H1 (cell line): Measurements from ENCODE around the gene SMIM41. TPM values are rescaled to one million over a fixed set of nuclear protein-coding genes. Genes with fewer than 3 reads are reported as not detected.

Experiments
- CTCF ChIA-PET: fragments of 300-600 bp; sonication (Branson Sonifier 250); formaldehyde crosslinking; loops from one replicate; lab custom pipeline; 2021; ENCODE audit not compliant: partially characterized antibody; lab: Charles Lee
- POLR2A ChIA-PET: fragments of 300-600 bp; sonication (Branson Sonifier 250); formaldehyde crosslinking; loops from one replicate; lab custom pipeline; 2021; ENCODE audit warnings: inconsistent platforms; ENCODE audit not compliant: partially characterized antibody; lab: Charles Lee
- DNase-seq, 2 experiments: peaks; one replicate each; pipeline versions ENCODE4 v3.0.0 to v3.0.0-alpha.2; 2010 to 2022; ENCODE audit warnings: low spot score in 2 of 2, low read depth in 1 of 2, mixed read lengths in 1 of 2
- FAIRE-seq: peaks from 2 replicates; lab custom pipeline; 2011; peaks lifted over from hg19 to GRCh38; lab: Jason Lieb, UNC
- H2AFZ ChIP-seq: 2 replicates; pipeline ENCODE4 v1.8.1; 2012; ENCODE audit warnings: low read length, inconsistent platforms
- H2AK5ac ChIP-seq: 2 replicates; pipeline ENCODE4 v1.6.1; 2013; ENCODE audit warnings: low read depth, low read length
- H2BK120ac ChIP-seq: replicated peaks from 2 replicates; pipeline ENCODE3; 2013; ENCODE audit warnings: low read depth, low read length, inconsistent platforms
- H2BK12ac ChIP-seq: 2 replicates; pipeline ENCODE4 v1.6.1; 2013; ENCODE audit warnings: low read depth, low read length
- H2BK15ac ChIP-seq: 2 replicates; pipeline ENCODE4 v1.6.1; 2013; ENCODE audit warnings: low read length
- H2BK20ac ChIP-seq: 2 replicates; pipeline ENCODE4 v1.6.1; 2013; ENCODE audit warnings: low read length
- H2BK5ac ChIP-seq: 2 replicates; pipeline ENCODE4 v1.6.1; 2013; ENCODE audit warnings: low read depth, low read length
- H3K14ac ChIP-seq: 2 replicates; pipeline ENCODE4 v1.6.1; 2013; ENCODE audit warnings: inconsistent platforms; ENCODE audit not compliant: insufficient read length
- H3K18ac ChIP-seq: 2 replicates; pipeline ENCODE4 v1.6.1; 2013; ENCODE audit warnings: low read length; ENCODE audit errors: extremely low read depth
- H3K23ac ChIP-seq: 2 replicates; pipeline ENCODE4 v1.6.1; 2013; ENCODE audit warnings: inconsistent platforms; ENCODE audit not compliant: insufficient read length
- H3K23me2 ChIP-seq: 2 replicates; pipeline ENCODE4 v1.6.1; 2013; ENCODE audit warnings: low read depth, low read length
- H3K27ac ChIP-seq: 2 replicates; pipeline ENCODE4 v1.6.1; 2011; ENCODE audit warnings: low read depth, low read length, inconsistent platforms
- H3K27me3 ChIP-seq, 4 experiments: replicated peaks in 1 of 4; 1 replicate in 1 of 4; 2 replicates in 3 of 4; pipeline versions ENCODE4 v1.6.1 to v1.8.1; 2011 to 2013; ENCODE audit warnings: low read length in 3 of 4, mild to moderate bottlenecking in 3 of 4, inconsistent platforms in 2 of 4, mixed read lengths in 2 of 4, moderate library complexity in 1 of 4; ENCODE audit not compliant: control insufficient read depth in 3 of 4, insufficient read depth in 3 of 4; ENCODE audit errors: extremely low read depth in 1 of 4
- H3K36me3 ChIP-seq, 4 experiments: 2 replicates each; pipeline versions ENCODE4 v1.6.1 to v1.8.1; 2011 to 2013; ENCODE audit warnings: mild to moderate bottlenecking in 4 of 4, low read length in 3 of 4, moderate library complexity in 2 of 4, control low read depth in 1 of 4, inconsistent platforms in 1 of 4; ENCODE audit not compliant: insufficient read depth in 4 of 4, control insufficient read depth in 2 of 4
- H3K4ac ChIP-seq: replicated peaks from 2 replicates; pipeline ENCODE3; 2013; ENCODE audit warnings: low read length, low read depth, mixed read lengths, inconsistent platforms; ENCODE audit not compliant: insufficient read length
- H3K4me1 ChIP-seq, 4 experiments: replicated peaks in 1 of 4; 1 replicate in 1 of 4; 2 replicates in 3 of 4; pipeline versions ENCODE4 v1.6.1 to v1.8.1; 2011 to 2013; ENCODE audit warnings: low read length in 3 of 4, inconsistent platforms in 2 of 4, mixed read lengths in 1 of 4; ENCODE audit not compliant: insufficient read depth in 4 of 4, control insufficient read depth in 3 of 4
- H3K4me2 ChIP-seq, 2 experiments: 2 replicates each; pipeline versions ENCODE4 v1.6.1 to v1.8.1; 2011 to 2013; ENCODE audit warnings: low read depth in 2 of 2, low read length in 2 of 2, control low read depth in 1 of 2, inconsistent platforms in 1 of 2, mild to moderate bottlenecking in 1 of 2; ENCODE audit not compliant: insufficient read depth in 1 of 2
- H3K4me3 ChIP-seq, 4 experiments: fragments of 200-600, 300-600 bp in 1 of 4; sonication (generic), shearing (Covaris generic), sonication (Bioruptor Twin) in 1 of 4; 2 replicates each; pipeline versions ENCODE4 v1.5.1 to v1.8.1; 2011 to 2016; ENCODE audit warnings: low read length in 4 of 4, low read depth in 3 of 4, control low read depth in 2 of 4, inconsistent platforms in 2 of 4, mild to moderate bottlenecking in 2 of 4, mixed read lengths in 1 of 4, moderate library complexity in 1 of 4; ENCODE audit not compliant: insufficient read depth in 2 of 4; ENCODE audit errors: extremely low read depth in 1 of 4
- H3K56ac ChIP-seq: replicated peaks from 2 replicates; pipeline ENCODE3; 2013; ENCODE audit warnings: low read depth, mild to moderate bottlenecking, mixed read lengths, low read length, inconsistent platforms; ENCODE audit not compliant: insufficient read length
- H3K79me1 ChIP-seq: 2 replicates; pipeline ENCODE4 v1.6.1; 2013; ENCODE audit warnings: low read depth, low read length, control low read depth
- H3K79me2 ChIP-seq, 2 experiments: 2 replicates each; pipeline versions ENCODE4 v1.6.1 to v1.8.1; 2012 to 2013; ENCODE audit warnings: low read length in 2 of 2, mild to moderate bottlenecking in 2 of 2, inconsistent platforms in 1 of 2; ENCODE audit not compliant: insufficient read depth in 2 of 2, control insufficient read depth in 1 of 2
- H3K9ac ChIP-seq, 4 experiments: replicated peaks in 1 of 4; 1 replicate in 1 of 4; 2 replicates in 3 of 4; pipeline versions ENCODE4 v1.6.1 to v1.8.1; 2011 to 2013; ENCODE audit warnings: low read depth in 3 of 4, low read length in 3 of 4, control low read depth in 2 of 4, mild to moderate bottlenecking in 2 of 4, moderate library complexity in 2 of 4, inconsistent platforms in 1 of 4; ENCODE audit errors: extremely low read depth in 1 of 4
- H3K9me3 ChIP-seq, 2 experiments: 2 replicates each; pipeline versions ENCODE4 v1.6.1 to v1.8.1; 2012 to 2013; ENCODE audit warnings: mild to moderate bottlenecking in 2 of 2, moderate library complexity in 2 of 2, control low read depth in 1 of 2, inconsistent platforms in 1 of 2, low read depth in 1 of 2, low read length in 1 of 2, mixed read lengths in 1 of 2; ENCODE audit not compliant: insufficient read depth in 2 of 2
- H4K20me1 ChIP-seq, 2 experiments: replicated peaks in 1 of 2; 2 replicates each; pipeline versions ENCODE3 to v1.8.1; 2011 to 2013; ENCODE audit warnings: inconsistent platforms in 2 of 2, low read length in 2 of 2, mild to moderate bottlenecking in 1 of 2; ENCODE audit not compliant: insufficient read depth in 2 of 2, control insufficient read depth in 1 of 2
- H4K5ac ChIP-seq: 2 replicates; pipeline ENCODE4 v1.6.1; 2013; ENCODE audit warnings: low read length, low read depth, mixed read lengths, inconsistent platforms; ENCODE audit not compliant: insufficient read length
- H4K8ac ChIP-seq: 2 replicates; pipeline ENCODE4 v1.8.0; 2013; ENCODE audit warnings: mild to moderate bottlenecking, moderate library complexity, low read length, inconsistent platforms; ENCODE audit not compliant: insufficient read depth; ENCODE audit errors: extremely low read depth
- H4K91ac ChIP-seq: replicated peaks from 2 replicates; pipeline ENCODE3; 2013; ENCODE audit warnings: low read length, mixed read lengths, inconsistent platforms; ENCODE audit not compliant: insufficient read length
- CEBPB ChIP-seq: IDR thresholded peaks from 2 replicates; pipeline ENCODE4 v1.6.1; 2012; ENCODE audit warnings: low read depth, low read length
- EP300 ChIP-seq, 2 experiments: IDR thresholded peaks; 1 replicate in 1 of 2; 2 replicates in 1 of 2; pipeline ENCODE4 v1.6.1; 2011 to 2012; ENCODE audit warnings: low read depth in 2 of 2, low read length in 2 of 2, mild to moderate bottlenecking in 2 of 2, borderline replicate concordance in 1 of 2, inconsistent platforms in 1 of 2, moderate library complexity in 1 of 2
- EZH2 ChIP-seq: fragments of 200-600 bp; sonication (generic); IDR thresholded peaks from 2 replicates; pipeline ENCODE4 v1.7.1; 2012; ENCODE audit warnings: low read depth, mild to moderate bottlenecking, moderate library complexity, low read length, inconsistent platforms; ENCODE audit not compliant: severe bottlenecking
- JUN ChIP-seq: IDR thresholded peaks from 2 replicates; pipeline ENCODE4 v1.6.1; 2011; ENCODE audit warnings: low read depth, mild to moderate bottlenecking, improper control_type of control experiment, low read length
- JUND ChIP-seq: IDR thresholded peaks from 2 replicates; pipeline ENCODE4 v1.6.1; 2011; ENCODE audit warnings: mild to moderate bottlenecking, improper control_type of control experiment, low read length
- MAFK ChIP-seq: IDR thresholded peaks from 2 replicates; pipeline ENCODE4 v1.6.1; 2012; ENCODE audit warnings: low read depth, mild to moderate bottlenecking, improper control_type of control experiment, low read length
- NANOG ChIP-seq: IDR thresholded peaks from 2 replicates; pipeline ENCODE4 v1.6.1; 2011; ENCODE audit warnings: low read length, low read depth, mild to moderate bottlenecking, inconsistent platforms; ENCODE audit not compliant: insufficient read depth, poor library complexity, severe bottlenecking
- RBBP5 ChIP-seq: IDR thresholded peaks from 2 replicates; pipeline ENCODE4 v1.7.1; 2012; ENCODE audit warnings: low read depth, mild to moderate bottlenecking, inconsistent platforms, low read length, moderate library complexity, borderline replicate concordance
- SP4 ChIP-seq: IDR thresholded peaks from 2 replicates; pipeline ENCODE4 v1.6.1; 2012; ENCODE audit warnings: low read length, inconsistent platforms
- SUZ12 ChIP-seq: fragments of 200-600 bp; sonication (generic); IDR thresholded peaks from 2 replicates; pipeline ENCODE4 v1.6.1; 2012; ENCODE audit warnings: mild to moderate bottlenecking, inconsistent platforms, low read length, moderate library complexity, mixed read lengths
- TEAD4 ChIP-seq: IDR thresholded peaks from 2 replicates; pipeline ENCODE4 v1.6.1; 2012; ENCODE audit warnings: low read depth, low read length, inconsistent platforms, mixed read lengths
- USF2 ChIP-seq: IDR thresholded peaks from 2 replicates; pipeline ENCODE4 v1.6.1; 2011; ENCODE audit warnings: low read length, improper control_type of control experiment
- ZNF274 ChIP-seq: IDR thresholded peaks from 2 replicates; pipeline ENCODE4 v1.7.0; 2012; ENCODE audit warnings: low read length, borderline replicate concordance; ENCODE audit errors: extremely low read depth
- WGBS, 2 experiments: shearing (Covaris generic) in 1 of 2; methylation state at CpG; one replicate each; pipeline versions ENCODE4 v1.1.6 to v1.1.7; 2013 to 2015; ENCODE audit warnings: low lambda C conversion rate in 2 of 2, mixed read lengths in 2 of 2, inconsistent platforms in 1 of 2, low coverage in 1 of 2, missing lambda C conversion rate in 1 of 2; ENCODE audit not compliant: insufficient replicate concordance in 2 of 2, insufficient coverage in 1 of 2, insufficient read length in 1 of 2; ENCODE audit errors: extremely low coverage in 1 of 2, missing lambda C conversion rate in 1 of 2; 5-methylcytosine and 5-hydroxymethylcytosine counted together
- polyA plus RNA-seq, 7 experiments: library from polyadenylated mRNA; depleted of rRNA in 3 of 7; stranded (reverse) in 5 of 7; unstranded in 2 of 7; fragments of >200 nt in 5 of 7; fragments of 200-250 nt in 2 of 7; gene quantifications; 1 replicate in 5 of 7; 2 replicates in 1 of 7; 4 replicates in 1 of 7; pipeline versions ENCODE4 v1.2.1 to v1.2.3, GENCODE V29; 2011 to 2013; ENCODE audit warnings: missing spikeins in 2 of 7, mixed read lengths in 2 of 7
- total RNA-seq: library from RNA; stranded (reverse); fragmentation: NEBNext Ultra II Directional; extraction: Animal tissue kit (Norgen Biotek cat#: 25700); gene quantifications from 2 replicates; pipeline ENCODE4 v1.2.1, GENCODE V29; 2021

The SMIM41 gene
- total and polyA plus RNA-seq, 2 of the 8 experiments (the other 6 are each of a cell fraction or from before 2014, with no cell fraction given), result 0.28 to 0.98 TPM

GRCh38 chr12:52090291-52090690 lies 10.8 kb downstream of the SMIM41 start:
- Histone ChIP-seq H3K23ac (no peak overlapping the region), H3K27ac (no peak overlapping the region), H2BK20ac (no peak overlapping the region), H3K23me2 (no peaks in the 10 kb centered on the region), H3K4me1 (no peaks in the 10 kb centered on the region), H4K91ac (no peak overlapping the region), H2BK120ac (no peak overlapping the region), H3K9me3 (no peaks in the 10 kb centered on the region), H3K9ac (no peak overlapping the region), H3K79me1 (no peaks in the 10 kb centered on the region; the same call in 1 of the 2 replicates), H2BK5ac (no peak overlapping the region), H2BK15ac (no peak overlapping the region), H3K18ac (no peak overlapping the region), H3K27me3 (no peaks in the 10 kb centered on the region), H3K14ac (no peak overlapping the region), H4K8ac (no peak overlapping the region), H3K4me2 (no peak overlapping the region), H2AFZ (no peak overlapping the region), H3K79me2 (no peaks in the 10 kb centered on the region), H4K20me1 (no peaks in the 10 kb centered on the region), H3K4ac (no peak overlapping the region), H2AK5ac (no peak overlapping the region), H4K5ac (no peak overlapping the region), H3K4me3 (no peak overlapping the region), H3K56ac (no peak overlapping the region), H3K36me3 (no peaks in the 10 kb centered on the region), H2BK12ac (no peak overlapping the region)
- 94% methylated on average over 10 of the region's 10 CpGs; no CpG with 5 or more reads in 1 of the 2 experiments for WGBS, 2 experiments
- ChIA-PET CTCF (interaction anchor here (1.2 to 11.5 kb wide), 5 partner anchors 11 to 87 kb away, joined by 3 to 205 read pairs (median 4); partner anchors contain the start of gene SMIM41), POLR2A (interaction anchor here (2.2 kb wide), 1 partner anchor 10 kb away, joined by 5 read pairs; the partner anchor contains the start of gene SMIM41)
- no peak for DNase-seq
- FAIRE-seq, result no peak
- TF ChIP-seq USF2 (no peak), MAFK (no peak), EP300 (IDR thresholded peaks at IDR 0.05; ENCODE audit: borderline replicate concordance in 1 of 2, low read depth in 2 of 2, low read length in 2 of 2) (no peak), SUZ12 (no peak), JUN (no peak), RBBP5 (no peak), EZH2 (no peak), NANOG (no peak), SP4 (no peak), CEBPB (no peak), JUND (no peak), ZNF274 (no peak), TEAD4 (no peak)
